Heart right ventricle (tissue), 16 donors: ENCODE measurements around the gene SLC22A23. TPM values are rescaled to one million over a fixed set of nuclear protein-coding genes. Genes with fewer than 3 reads are reported as not detected.
"Not testable (repeated sequence)": the region's sequence is repeated elsewhere in the genome, so short reads cannot be mapped to it uniquely, and the experiment has no call there.

Experiments
- ATAC-seq, 8 donors: fragments of 200-7000 bp; cut with Tn5 transposase; one replicate each; pipeline ENCODE4 v1.9.1; 2020; ENCODE audit warnings: mild to moderate bottlenecking in 8 of 8, moderate library complexity in 8 of 8, moderate number of reproducible peaks in 1 of 8
- DNase-seq, 2 donors: peaks; one replicate each; pipeline ENCODE4 v3.0.0-alpha.2; 2020
- H3K27ac ChIP-seq, 10 donors: fragments of 200-600 bp; sonication (generic) in 2 of 10; one replicate each; pipeline versions ENCODE4 v1.5.0 to v1.8.0; 2020 to 2022; ENCODE audit warnings: mild to moderate bottlenecking in 3 of 10
- H3K27me3 ChIP-seq, 7 donors: fragments of 200-600 bp; one replicate each; pipeline ENCODE4 v1.8.0; 2021 to 2022; ENCODE audit warnings: mild to moderate bottlenecking in 2 of 7
- H3K36me3 ChIP-seq, 9 donors: fragments of 200-600 bp; sonication (generic) in 1 of 9; one replicate each; pipeline versions ENCODE4 v1.5.0 to v1.8.0; 2020 to 2022; ENCODE audit warnings: mild to moderate bottlenecking in 2 of 9
- H3K4me1 ChIP-seq, 9 donors: fragments of 200-600 bp; sonication (generic) in 1 of 9; one replicate each; pipeline versions ENCODE4 v1.5.0 to v1.8.0; 2020 to 2022; ENCODE audit warnings: mild to moderate bottlenecking in 4 of 9
- H3K4me3 ChIP-seq, 10 donors: fragments of 200-600 bp; sonication (generic) in 2 of 10; one replicate each; pipeline versions ENCODE4 v1.5.0 to v1.8.0; 2020 to 2022; ENCODE audit warnings: mild to moderate bottlenecking in 7 of 10, moderate library complexity in 2 of 10
- H3K9me3 ChIP-seq, 11 donors: fragments of 200-600 bp in 10 of 11; sonication (generic) in 2 of 11; one replicate each; pipeline versions ENCODE4 v1.5.0 to v1.8.0; 2013 to 2022; ENCODE audit warnings: mild to moderate bottlenecking in 2 of 11, control low read depth in 1 of 11, moderate library complexity in 1 of 11
- WGBS, 2 donors: extraction: QIAGEN DNeasy Blood & Tissue Kit; methylation state at CpG; one replicate each; pipeline ENCODE4 v1.1.7; 2013; ENCODE audit warnings: inconsistent platforms in 1 of 2; 5-methylcytosine and 5-hydroxymethylcytosine counted together
- intact Hi-C, 10 donors: fragments of 100-400 bp; cut with DNase I; formaldehyde crosslinking; loops; one replicate each; pipeline versions ENCODE4 v1.11.1 to v1.14.2; 2022
- polyA plus RNA-seq, 2 donors: library from polyadenylated mRNA; stranded (reverse); fragments of 200-250 nt; gene quantifications; one replicate each; pipeline ENCODE4 v1.2.3, GENCODE V29; 2013
- total RNA-seq, 10 donors: library from RNA; stranded (reverse); fragmentation: NEBNext Ultra II Directional in 3 of 10; extraction: Animal tissue kit (Norgen Biotek cat#: 25700) in 3 of 10; gene quantifications; one replicate each; pipeline versions ENCODE4 v1.2.1 to v1.2.4, GENCODE V29; 2021 to 2023
- TF ChIP-seq, protein P1 (sequence below), 9 donors: fragments of 200-600 bp; sonication (generic) in 2 of 9; IDR thresholded peaks; one replicate each; pipeline versions ENCODE4 v1.5.0 to v1.8.0; 2021 to 2022; ENCODE audit warnings: antibody characterized with exemption in 9 of 9, mild to moderate bottlenecking in 5 of 9, moderate library complexity in 1 of 9
- donor health status: Arrhythmogenic right ventricular cardiomyopathy.
- donor health status: ischemic (EF 13 %, LVEDD 7.1; RV severe dilation, severe dysfunction).
- donor health status: healthy with polysubstance abuse.
- donor health status: DM: no; HTN: yes; CAD: no.
- donor health status: DM: no; HTN: no; CAD: no.
- donor health status: ischemic (EF 25% LVEDD 6.9; RV normal size, moderate dysfunction).
- donor health status: ischemic (EF 25% LVEDD 5.7; RV mildly dilated, moderate dysfunction).
- donor health status: healthy.
- donor health status: DM: yes; HTN: yes; CAD: no.
- donor health status: Ischemic cardiomyopathy.
- donor health status: ischemic (EF 35%, LVEDD 5.7; RV mildly dilated, moderate dysfunction).
- donor health status: nonischemic (EF 11% LVEDD 7.7; RV severe dilation, severe dysfunction).
- donor health status: DM: yes; HTN: yes; CAD: no.
- donor health status: PGD.
- donor health status: ischemic (EF 29% LVEDD 5.4; RV normal size, mild dysfunction).
- donor health status: nonischemic (EF 23%, LVEDD 6.1; RV moderate dilation, normal function).

SLC22A23 gene
- total and polyA plus RNA-seq, 12 donors, result 1.9 to 7.8 (median 5.1) TPM

GRCh38 chr6:3381233-3381921, 75.5 kb downstream of the SLC22A23 start:
- TF ChIP-seq, protein P1, sequence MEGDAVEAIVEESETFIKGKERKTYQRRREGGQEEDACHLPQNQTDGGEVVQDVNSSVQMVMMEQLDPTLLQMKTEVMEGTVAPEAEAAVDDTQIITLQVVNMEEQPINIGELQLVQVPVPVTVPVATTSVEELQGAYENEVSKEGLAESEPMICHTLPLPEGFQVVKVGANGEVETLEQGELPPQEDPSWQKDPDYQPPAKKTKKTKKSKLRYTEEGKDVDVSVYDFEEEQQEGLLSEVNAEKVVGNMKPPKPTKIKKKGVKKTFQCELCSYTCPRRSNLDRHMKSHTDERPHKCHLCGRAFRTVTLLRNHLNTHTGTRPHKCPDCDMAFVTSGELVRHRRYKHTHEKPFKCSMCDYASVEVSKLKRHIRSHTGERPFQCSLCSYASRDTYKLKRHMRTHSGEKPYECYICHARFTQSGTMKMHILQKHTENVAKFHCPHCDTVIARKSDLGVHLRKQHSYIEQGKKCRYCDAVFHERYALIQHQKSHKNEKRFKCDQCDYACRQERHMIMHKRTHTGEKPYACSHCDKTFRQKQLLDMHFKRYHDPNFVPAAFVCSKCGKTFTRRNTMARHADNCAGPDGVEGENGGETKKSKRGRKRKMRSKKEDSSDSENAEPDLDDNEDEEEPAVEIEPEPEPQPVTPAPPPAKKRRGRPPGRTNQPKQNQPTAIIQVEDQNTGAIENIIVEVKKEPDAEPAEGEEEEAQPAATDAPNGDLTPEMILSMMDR (IDR thresholded peaks at IDR 0.05), result no peak
- H3K4me1 ChIP-seq, result peaks cover 0 to 41% (median 14%) of the 10 kb centered on the region in 9 donors
- H3K36me3 ChIP-seq, result no peaks in the 10 kb centered on the region
- H3K4me3 ChIP-seq, result no peak overlapping the region
- 41 to 43% methylated on average over 6 of the region's 6 CpGs for WGBS, 2 donors
- H3K9me3 ChIP-seq, result no peaks in the 10 kb centered on the region
- no peaks in the 10 kb centered on the region for H3K27me3 ChIP-seq
- DNase-seq, result peak; percentile 24 to 38
- peak overlapping the region in 1 of 10 donors; percentile 53 for H3K27ac ChIP-seq
- peak; percentile 42 to 71 (median 52) for ATAC-seq
- intact Hi-C loops, result no loop called here

DNA sequence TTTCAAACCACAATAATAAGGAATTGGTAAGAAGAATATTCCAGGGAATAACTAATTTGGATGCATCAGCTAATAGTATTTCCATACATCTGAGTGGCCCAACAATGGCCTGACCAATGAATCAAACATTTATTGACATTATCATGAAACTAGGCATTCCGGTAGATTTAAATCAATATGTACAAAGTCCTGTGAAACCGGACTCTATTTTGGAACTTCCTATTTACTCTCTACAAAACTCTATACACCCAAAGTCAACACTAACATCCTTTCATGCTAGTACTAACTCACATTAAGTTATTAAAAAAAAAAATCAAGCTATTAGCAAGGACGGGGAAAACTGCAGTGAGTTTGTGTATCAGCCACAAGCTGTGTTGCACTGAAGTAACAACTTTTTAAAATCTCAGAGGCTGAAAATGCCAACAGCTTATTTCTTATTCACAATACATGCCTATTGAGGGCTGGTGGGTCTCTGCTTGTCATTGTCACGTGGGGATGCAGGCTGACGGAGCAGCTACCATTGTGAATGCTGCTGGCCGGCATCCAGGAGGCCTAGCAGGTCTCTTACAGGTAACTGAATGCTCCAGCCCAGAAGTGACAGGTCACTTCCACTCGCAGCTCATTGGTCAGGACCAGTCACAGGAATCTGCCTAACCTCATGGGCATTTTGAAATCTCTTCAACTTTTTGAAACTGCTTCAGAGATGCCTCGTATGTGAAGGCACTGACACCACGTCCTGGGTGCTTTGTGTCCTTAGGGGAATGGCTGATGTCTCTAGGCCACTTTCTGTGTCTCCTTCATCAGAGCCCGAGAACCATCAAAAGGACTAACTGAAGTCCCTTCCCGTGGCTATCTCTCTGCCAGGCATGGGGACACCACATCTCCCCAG, 76.3 kb downstream of the SLC22A23 start:
- H3K27ac ChIP-seq, result peak overlapping the region in 1 of 10 donors; percentile 53

GRCh38 chr6:3379482-3380060, 77.3 kb downstream of the SLC22A23 start:
- DNase-seq (no peak), ATAC-seq (no peak)
- H3K27ac ChIP-seq, result no peak overlapping the region
- 89 to 91% methylated on average over 10 of the region's 10 CpGs for WGBS, 2 donors
- intact Hi-C loops, result no loop called here
- no peak overlapping the region for H3K4me3 ChIP-seq
- H3K4me1 ChIP-seq, result peaks cover 0 to 30% (median 14%) of the 10 kb centered on the region in 9 donors
- no peaks in the 10 kb centered on the region for H3K36me3 ChIP-seq
- TF ChIP-seq, protein P1 (IDR thresholded peaks at IDR 0.05), result no peak
- no peaks in the 10 kb centered on the region for H3K27me3 ChIP-seq
- H3K9me3 ChIP-seq, result no peaks in the 10 kb centered on the region

More for the DNA sequence above, 76.3 kb downstream of the SLC22A23 start:
- intact Hi-C loops, result no loop called here
- Histone ChIP-seq H3K36me3 (no peaks in the 10 kb centered on the region), H3K4me3 (no peak overlapping the region), H3K27me3 (no peaks in the 10 kb centered on the region), H3K4me1 (peaks cover 0 to 35% (median 14%) of the 10 kb centered on the region in 9 donors), H3K9me3 (no peaks in the 10 kb centered on the region)
- ATAC-seq (no peak), DNase-seq (no peak)
- TF ChIP-seq, protein P1 (IDR thresholded peaks at IDR 0.05), result no peak
- 87 to 90% methylated on average over 11 of the region's 11 CpGs for WGBS, 2 donors

DNA sequence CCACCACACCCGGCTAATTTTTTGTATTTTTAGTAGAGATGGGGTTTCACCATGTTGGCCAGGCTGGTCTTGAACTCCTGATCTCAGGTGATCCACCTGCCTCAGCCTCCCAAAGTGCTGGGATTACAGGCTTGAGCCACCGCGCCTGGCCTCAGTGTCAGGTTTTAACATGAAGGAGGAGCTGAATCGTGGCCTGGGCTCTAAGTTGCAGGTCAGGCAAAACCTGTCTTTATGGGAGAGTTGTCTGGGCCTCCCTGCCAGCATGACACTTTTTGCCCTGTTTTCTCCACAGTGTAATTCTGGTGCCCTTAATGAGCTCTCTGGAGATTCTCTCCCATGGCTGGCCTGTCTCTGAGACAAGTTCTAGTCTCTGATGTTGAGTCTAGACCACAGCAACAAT, 78.0 kb downstream of the SLC22A23 start:
- H3K4me1 ChIP-seq, result peaks cover 0 to 37% (median 14%) of the 10 kb centered on the region in 9 donors
- ATAC-seq, H3K4me3 ChIP-seq, intact Hi-C loops, DNase-seq, H3K9me3 ChIP-seq, H3K36me3 ChIP-seq, H3K27me3 ChIP-seq, H3K27ac ChIP-seq: not testable (repeated sequence)
- 94 to 95% methylated on average over 4 of the region's 4 CpGs for WGBS, 2 donors

DNA sequence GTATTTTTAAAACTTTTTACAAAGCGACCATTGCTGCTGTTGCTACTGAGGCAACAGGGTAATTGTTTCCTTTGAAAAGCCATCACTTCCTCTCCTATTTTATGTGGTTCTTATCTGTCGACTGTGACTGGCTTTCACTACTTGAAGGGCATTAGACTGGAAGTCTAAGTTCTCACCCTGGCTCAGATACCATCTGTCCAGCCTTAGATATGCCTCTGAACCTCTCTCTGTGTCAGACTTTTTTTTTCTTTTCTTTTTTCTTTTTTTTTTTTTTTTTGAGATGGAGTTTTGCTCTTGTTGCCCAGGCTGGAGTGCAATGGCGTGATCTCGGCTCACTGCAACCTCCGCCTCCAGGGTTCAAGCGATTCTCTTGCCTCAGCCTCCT, 78.5 kb downstream of the SLC22A23 start:
- ATAC-seq, H3K4me3 ChIP-seq, DNase-seq, H3K36me3 ChIP-seq, intact Hi-C loops, H3K9me3 ChIP-seq, H3K27ac ChIP-seq, H3K27me3 ChIP-seq: not testable (repeated sequence)
- WGBS, 2 donors, result 74 to 86% methylated on average over 6 of the region's 6 CpGs
- peaks cover 0 to 37% (median 14%) of the 10 kb centered on the region in 9 donors for H3K4me1 ChIP-seq
